ENCODE measurements around the gene IGBP1.
"Not testable (repeated sequence)": the region's sequence is repeated elsewhere in the genome, so short reads cannot be mapped to it uniquely, and the experiment has no call there.

Gene IGBP1

GRCh38 chrX:70096052-70096451 is 37.2 kb upstream of the IGBP1 start:
- TF ChIP-seq CTCF (conservative IDR thresholded peaks at IDR 0.05; ENCODE audit: low read depth) = no peak
- DNase-seq (ENCODE audit: low spot score) = peak; percentile 8
- ChIA-PET CTCF (interaction anchor here (0.6 kb wide), 2 partner anchors 57 to 480 kb away, joined by 3 read pairs; no protein-coding TSS in a partner anchor), POLR2A (ENCODE audit: low non-redundant PET) (no interaction called here)
- H3K27ac ChIP-seq = no peak overlapping the region

GRCh38 chrX:70105229-70105628 is 28.0 kb upstream of the IGBP1 start:
- TF ChIP-seq CTCF (conservative IDR thresholded peaks at IDR 0.05; ENCODE audit: low read depth) = no peak
- CTCF ChIA-PET = no interaction called here

DNA sequence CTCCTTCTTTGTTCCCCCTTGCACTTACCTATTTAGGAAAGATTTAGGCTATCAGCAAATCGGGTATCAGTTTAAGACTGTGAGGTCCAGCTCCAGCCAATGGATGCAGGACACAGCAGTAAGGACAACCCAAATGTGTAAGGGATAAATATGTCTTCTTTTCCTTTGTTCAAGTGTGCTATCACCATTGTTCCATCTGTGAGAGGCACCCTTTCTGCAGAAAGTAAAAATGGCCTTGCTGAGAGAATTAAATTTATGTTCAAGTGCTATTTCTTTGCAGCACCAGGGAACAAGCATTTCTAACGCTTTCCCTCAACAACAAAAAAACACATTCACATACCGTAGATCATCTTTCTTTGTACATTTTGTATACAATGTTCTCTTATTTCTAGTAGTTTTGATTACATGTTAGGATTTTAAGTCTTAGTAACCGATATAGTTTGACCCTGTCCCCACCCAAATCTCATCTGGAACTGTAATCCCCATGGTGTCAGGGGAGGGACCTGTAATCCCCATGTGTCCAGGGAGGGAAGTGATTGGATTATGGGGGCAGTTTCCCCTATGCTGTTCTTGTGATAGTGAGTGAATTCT is 21.7 kb upstream of the IGBP1 start:
- H3K27ac ChIP-seq; CTCF ChIA-PET; POLR2A ChIA-PET (ENCODE audit: low non-redundant PET); DNase-seq (ENCODE audit: low spot score): not testable (repeated sequence)

More at GRCh38 chrX:70105229-70105628, 28.0 kb upstream of the IGBP1 start:
- POLR2A ChIA-PET (ENCODE audit: low non-redundant PET) = no interaction called here
- no peak overlapping the region for H3K27ac ChIP-seq
- no peak for DNase-seq (ENCODE audit: low spot score)

DNA sequence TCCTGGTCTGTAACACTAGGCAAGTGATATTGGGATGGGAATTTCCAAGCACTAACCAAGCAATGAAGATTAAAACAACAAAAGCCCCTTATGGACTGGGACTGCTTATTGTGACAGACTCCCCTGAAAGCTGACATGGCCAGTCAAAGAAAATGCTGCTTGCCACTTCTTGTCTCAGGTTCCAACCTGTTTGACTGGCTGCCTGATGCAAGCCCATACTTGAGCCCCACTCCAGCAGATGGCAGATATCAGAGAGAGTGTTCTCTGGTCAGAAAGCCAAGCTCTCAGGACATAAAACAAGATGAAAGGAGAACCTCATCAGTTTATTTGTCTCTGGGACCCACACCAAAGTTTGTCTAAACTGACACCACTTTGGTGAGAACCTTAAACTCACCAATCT is 15.5 kb upstream of the IGBP1 start:
- peak; percentile 5 for DNase-seq (ENCODE audit: low spot score)
- H3K27ac ChIP-seq = no peak overlapping the region
- ChIA-PET POLR2A (ENCODE audit: low non-redundant PET) (interaction anchor here (0.6 kb wide), 1 partner anchor 1997 kb away, joined by 3 read pairs; no protein-coding TSS in a partner anchor), CTCF (no interaction called here)
- TF ChIP-seq CTCF (conservative IDR thresholded peaks at IDR 0.05; ENCODE audit: low read depth) = no peak

DNA sequence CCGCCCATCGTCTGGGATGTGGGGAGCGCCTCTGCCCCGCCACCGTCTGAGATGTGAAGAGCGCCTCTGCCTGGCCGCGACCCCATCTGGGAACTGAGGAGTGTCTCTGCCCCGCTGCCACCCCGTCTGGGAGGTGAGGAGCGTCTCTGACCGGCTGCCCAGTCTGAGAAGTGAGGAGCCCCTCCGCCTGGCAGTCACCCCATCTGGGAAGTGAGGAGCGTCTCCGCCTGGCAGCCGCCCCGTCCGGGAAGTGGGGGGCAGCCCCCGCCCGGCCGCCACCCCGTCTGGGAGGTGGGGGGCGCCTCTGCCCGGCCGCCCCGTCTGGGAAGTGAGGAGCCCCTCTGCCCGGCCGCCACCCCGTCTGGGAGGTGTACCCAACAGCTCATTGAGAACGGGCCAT is 10.2 kb upstream of the IGBP1 start:
- DNase-seq (ENCODE audit: low spot score); H3K27ac ChIP-seq; POLR2A ChIA-PET (ENCODE audit: low non-redundant PET); CTCF ChIA-PET: not testable (repeated sequence)

DNA sequence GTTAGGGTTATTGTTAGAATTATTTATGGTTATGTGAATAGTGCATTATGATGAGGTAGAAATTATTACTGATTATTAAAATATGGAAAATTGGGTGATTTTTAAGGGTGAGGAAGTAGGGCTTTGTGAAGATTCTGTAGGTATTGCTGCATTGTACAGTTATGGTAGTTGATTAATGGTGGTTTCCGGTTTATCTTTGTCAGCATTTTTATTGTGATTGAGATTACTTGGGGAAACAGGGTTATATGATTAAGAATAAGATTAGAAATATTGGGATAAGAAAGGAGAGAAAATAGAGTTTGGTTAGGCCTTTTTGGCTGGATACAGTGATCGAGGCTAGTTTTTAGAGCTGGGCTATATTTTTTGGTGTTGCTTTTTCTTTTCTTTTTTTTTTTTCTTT is 8.6 kb upstream of the IGBP1 start:
- ChIA-PET POLR2A (ENCODE audit: low non-redundant PET) (no interaction called here), CTCF (no interaction called here)
- no peak overlapping the region for H3K27ac ChIP-seq
- DNase-seq (ENCODE audit: low spot score) = no peak
- no peak for TF ChIP-seq CTCF (conservative IDR thresholded peaks at IDR 0.05; ENCODE audit: low read depth)

GRCh38 chrX:70128071-70128470 is 5.2 kb upstream of the IGBP1 start:
- ChIA-PET POLR2A (ENCODE audit: low non-redundant PET) (no interaction called here), CTCF (no interaction called here)
- TF ChIP-seq CTCF (conservative IDR thresholded peaks at IDR 0.05; ENCODE audit: low read depth) = no peak
- H3K27ac ChIP-seq = no peak overlapping the region
- no peak for DNase-seq (ENCODE audit: low spot score)

GRCh38 chrX:70129816-70130215 is 3.4 kb upstream of the IGBP1 start:
- no peak for TF ChIP-seq CTCF (conservative IDR thresholded peaks at IDR 0.05; ENCODE audit: low read depth)
- CTCF ChIA-PET = no interaction called here
- no peak overlapping the region for H3K27ac ChIP-seq
- peak; percentile 0 for DNase-seq (ENCODE audit: low spot score)
- POLR2A ChIA-PET (ENCODE audit: low non-redundant PET) = no interaction called here
